ENCODE results near the gene STXBP1.

STXBP1 gene

GRCh38 chr9:127611899-127612790, at the start of gene STXBP1:
TSS of gene STXBP1 (plus strand) at chr9:127612277. CDS start at chr9:127612404, 127 bp downstream.
- DNase-seq (ENCODE audit: low read depth in 2 of 2): peak; percentile 59 to 61

GRCh38 chr9:127562279-127562796, 49.7 kb upstream of the STXBP1 start:
- DNase-seq (ENCODE audit: low read depth in 2 of 2): no peak

GRCh38 chr9:127562841-127563401, 49.2 kb upstream of the STXBP1 start:
- DNase-seq (ENCODE audit: low read depth in 2 of 2): no peak

- DNase-seq (ENCODE audit: low read depth in 2 of 2): no peak
Observed at GRCh38 chr9:127563579-127563978, 48.5 kb upstream of the STXBP1 start.

GRCh38 chr9:127565231-127565630, 46.8 kb upstream of the STXBP1 start:
- no peak for DNase-seq (ENCODE audit: low read depth in 2 of 2)

GRCh38 chr9:127566351-127567001, 45.6 kb upstream of the STXBP1 start:
- no peak for DNase-seq (ENCODE audit: low read depth in 2 of 2)

GRCh38 chr9:127567035-127567729, 44.9 kb upstream of the STXBP1 start:
- DNase-seq (ENCODE audit: low read depth in 2 of 2): no peak

GRCh38 chr9:127567730-127568617, 44.1 kb upstream of the STXBP1 start:
- no peak for DNase-seq (ENCODE audit: low read depth in 2 of 2)

- no peak for DNase-seq (ENCODE audit: low read depth in 2 of 2)
Observed at GRCh38 chr9:127568618-127568970, 43.5 kb upstream of the STXBP1 start.

GRCh38 chr9:127568971-127569885, 42.8 kb upstream of the STXBP1 start:
- peak; percentile 64 to 78 for DNase-seq (ENCODE audit: low read depth in 2 of 2)

GRCh38 chr9:127569886-127570401, 42.1 kb upstream of the STXBP1 start:
- no peak for DNase-seq (ENCODE audit: low read depth in 2 of 2)

- no peak for DNase-seq (ENCODE audit: low read depth in 2 of 2)
Observed at GRCh38 chr9:127570533-127571111, 41.5 kb upstream of the STXBP1 start.

GRCh38 chr9:127571971-127572370, 40.1 kb upstream of the STXBP1 start:
- DNase-seq (ENCODE audit: low read depth in 2 of 2): no peak

- peak; percentile 62 for DNase-seq (ENCODE audit: low read depth in 2 of 2)
Observed at GRCh38 chr9:127572961-127573721, 38.9 kb upstream of the STXBP1 start.

GRCh38 chr9:127574072-127574993, 37.7 kb upstream of the STXBP1 start:
- no peak for DNase-seq (ENCODE audit: low read depth in 2 of 2)

GRCh38 chr9:127575875-127576778, 36.0 kb upstream of the STXBP1 start:
- DNase-seq (ENCODE audit: low read depth in 2 of 2): no peak

Data from fibroblast of skin of left biceps (primary cell).